NOMO-1 treated with dmso at 0.1 percent for 144 hours (cell line): ENCODE data around the gene ACTG2.

Source experiments
- DNase-seq: peaks from one replicate; lab custom pipeline; 2025; ENCODE audit not compliant: unreplicated experiment; lab: John Stamatoyannopoulos, UW

ACTG2 gene

GRCh38 chr2:73963385-73964120 lies 70.7 kb downstream of the ACTG2 start:
- DNase-seq = no peak

DNA sequence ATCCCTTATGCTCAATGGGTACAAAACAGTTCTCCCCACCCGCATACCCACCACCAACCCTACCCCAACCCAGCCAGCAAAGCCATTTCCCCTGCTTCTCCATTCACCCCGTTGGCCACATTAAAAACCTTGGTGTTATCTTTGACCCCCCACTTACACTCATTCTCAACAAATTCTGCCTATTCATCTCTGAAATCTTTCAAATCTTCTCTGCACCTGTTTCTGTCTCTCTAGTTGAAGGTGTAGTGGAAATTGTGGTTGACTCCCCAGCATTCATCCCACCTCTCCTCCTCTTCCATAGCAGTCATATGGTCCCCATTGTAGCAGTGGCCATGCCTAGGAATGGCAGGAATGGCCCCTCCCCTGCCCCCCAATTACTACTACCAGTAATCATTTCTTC lies 71.4 kb downstream of the ACTG2 start:
- DNase-seq = no peak

DNA sequence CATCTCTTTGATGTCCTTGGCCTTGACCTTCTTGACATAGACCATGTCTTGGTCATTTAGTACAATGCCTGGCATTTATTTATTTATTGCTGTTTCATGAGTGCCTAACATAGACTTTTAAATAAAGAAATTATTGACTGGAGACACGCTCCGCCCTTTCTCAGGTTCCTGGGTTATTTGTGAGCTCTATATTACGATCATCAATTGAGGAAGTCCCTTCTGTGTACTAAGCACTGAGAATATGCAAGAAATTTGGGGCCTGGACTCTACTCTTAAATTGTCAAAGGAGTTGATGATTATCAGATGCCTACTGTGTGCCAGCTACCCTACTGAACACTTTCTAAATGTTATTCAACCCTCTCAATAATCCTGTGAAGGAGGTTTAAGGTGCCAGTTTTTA lies 72.2 kb downstream of the ACTG2 start:
- no peak for DNase-seq

DNA sequence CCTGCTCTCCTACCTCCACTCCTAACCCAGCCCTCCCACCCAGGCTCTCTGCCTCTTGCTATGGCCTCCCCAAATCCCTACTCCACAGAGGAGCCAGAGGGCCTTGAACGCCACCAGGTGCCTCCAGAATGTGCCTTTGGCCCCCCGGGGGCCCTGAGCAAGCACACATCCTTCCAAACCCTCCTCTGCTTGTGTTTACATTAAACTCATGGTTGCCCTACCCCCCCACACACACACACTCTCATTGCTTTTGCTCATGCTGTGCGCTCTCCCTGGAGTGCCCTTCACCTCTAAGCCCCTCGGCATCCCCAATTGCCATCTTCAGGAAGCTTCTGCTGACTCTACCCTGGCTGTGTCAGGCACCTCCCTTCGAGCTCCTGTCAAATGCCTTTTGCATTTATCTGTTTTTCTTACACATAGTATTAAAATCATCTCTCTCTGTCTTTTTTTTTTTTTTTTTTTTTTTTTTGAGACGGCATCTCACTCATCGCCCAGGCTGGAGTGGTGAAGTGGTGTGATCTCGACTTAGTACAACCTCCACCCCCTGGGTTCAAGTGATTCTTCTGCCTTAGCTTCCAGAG lies 75.6 kb downstream of the ACTG2 start:
- DNase-seq = no peak

GRCh38 chr2:73969356-73969755 lies 76.5 kb downstream of the ACTG2 start:
- DNase-seq = no peak
